Measurements from ENCODE around the gene GMCL1. TPM values are rescaled to one million over a fixed set of nuclear protein-coding genes. Genes with fewer than 3 reads are reported as not detected.

The GMCL1 gene
- total RNA-seq, result 10 to 100 TPM; 10.5 to 15.3 (median 12.9) TPM
- polyA plus RNA-seq, result 10 to 100 TPM; 10.7 to 15.0 (median 12.3) TPM

- Histone ChIP-seq H3K27me3 (no peaks in the 10 kb centered on the region), H3K9me3 (no peaks in the 10 kb centered on the region), H3K4me1 (peaks cover 0 to 31% (median 23%) of the 10 kb centered on the region in 4 donors), H3K27ac (peak within 1 kb of the TSS; percentile 90 to 95 (median 94)), H3K36me3 (no peaks in the 10 kb centered on the region), H3K4me3 (peak within 1 kb of the TSS; percentile 86 to 94 (median 88))
- WGBS, 2 donors, result 0% methylated on average over 74 of the region's 74 CpGs
- DNase-seq, result peak; percentile 99
- peak; percentile 62 to 68 for TF ChIP-seq POLR2A (IDR thresholded peaks at IDR 0.05)
- TF ChIP-seq CTCF (IDR thresholded peaks at IDR 0.05), result no peak
- TF ChIP-seq EP300 (IDR thresholded peaks at IDR 0.05), result peak in 1 of 4 donors; percentile 40
- peak; percentile 89 to 99 (median 91) for TF ChIP-seq POLR2AphosphoS5 (IDR thresholded peaks at IDR 0.05)
- intact Hi-C loops (cut with DNase I), result loop anchor here (5.0 to 10.0 kb wide), 3 partner anchors 187 to 315 kb away; partner anchors contain the start of genes AAK1 and PCBP1
These were observed at the start of gene GMCL1 for GRCh38 chr2:69829256-69830044. Gene GMCL1 (plus strand): TSS chr2:69829660. CDS start chr2:69829893, 233 bp downstream.

DNA sequence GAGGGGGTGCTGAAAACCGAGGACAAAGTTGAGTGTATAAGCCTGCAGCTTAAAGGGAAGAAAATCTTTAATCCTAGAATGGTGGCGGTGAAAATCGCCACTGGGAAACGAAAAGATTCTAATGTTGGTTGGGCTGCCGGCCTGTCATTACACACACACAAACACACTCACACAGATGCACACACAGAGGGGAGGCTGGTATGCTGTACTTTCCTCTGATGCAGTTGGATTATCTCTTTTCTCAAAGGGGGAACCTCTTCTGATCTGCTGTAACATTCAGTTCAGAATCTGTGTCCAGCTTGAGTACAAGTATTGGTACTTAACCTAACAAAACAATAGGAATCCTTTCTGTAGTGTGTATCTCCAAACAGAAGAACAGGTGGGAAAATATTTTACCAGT is 48.5 kb upstream of the GMCL1 start:
- no peak for DNase-seq
- Histone ChIP-seq H3K4me1 (no peaks in the 10 kb centered on the region), H3K9me3 (peaks cover 0 to 4% (median 0%) of the 10 kb centered on the region in 4 donors), H3K27me3 (no peaks in the 10 kb centered on the region), H3K27ac (no peak overlapping the region), H3K36me3 (no peaks in the 10 kb centered on the region), H3K4me3 (no peak overlapping the region)
- WGBS, 2 donors, result 27 to 62% methylated on average over 5 of the region's 5 CpGs
- TF ChIP-seq POLR2A (IDR thresholded peaks at IDR 0.05) (no peak), EP300 (IDR thresholded peaks at IDR 0.05) (no peak), CTCF (IDR thresholded peaks at IDR 0.05) (no peak), POLR2AphosphoS5 (IDR thresholded peaks at IDR 0.05) (no peak)
- intact Hi-C loops (cut with DNase I), result no loop called here

- Histone ChIP-seq H3K36me3 (no peaks in the 10 kb centered on the region), H3K27me3 (no peaks in the 10 kb centered on the region), H3K4me1 (no peaks in the 10 kb centered on the region), H3K9me3 (no peaks in the 10 kb centered on the region), H3K4me3 (no peak overlapping the region), H3K27ac (no peak overlapping the region)
- DNase-seq, result no peak
- intact Hi-C loops (cut with DNase I), result no loop called here
- WGBS, 2 donors, result 15 to 57% methylated on average over 5 of the region's 5 CpGs
- no peak for TF ChIP-seq CTCF (IDR thresholded peaks at IDR 0.05)
- TF ChIP-seq POLR2AphosphoS5 (IDR thresholded peaks at IDR 0.05), result peak in 2 of 4 donors; percentile 16 to 40
- no peak for TF ChIP-seq POLR2A (IDR thresholded peaks at IDR 0.05)
These were observed 47.9 kb upstream of the GMCL1 start for GRCh38 chr2:69781321-69782248.

DNA sequence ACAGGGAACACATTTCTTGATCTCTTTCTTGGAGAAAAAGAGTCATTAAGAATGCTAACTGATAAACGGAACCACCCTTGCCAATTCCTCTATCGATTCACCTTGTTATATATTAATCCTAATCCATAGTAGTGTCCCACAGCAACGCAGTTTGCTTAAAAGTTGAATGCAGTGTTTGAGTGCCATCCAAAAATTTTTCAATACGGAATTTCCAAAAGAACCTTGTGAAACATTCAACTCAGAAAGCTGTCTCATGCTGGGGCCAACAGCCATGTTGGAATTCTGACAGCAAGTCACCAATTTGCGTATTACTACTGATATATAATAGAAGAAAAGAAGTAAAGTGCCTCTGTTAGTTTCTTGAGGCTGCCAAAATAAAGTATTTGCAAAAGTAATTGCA is 45.2 kb upstream of the GMCL1 start:
- no peaks in the 10 kb centered on the region for H3K27me3 ChIP-seq
- peaks cover 0 to 6% (median 2%) of the 10 kb centered on the region in 4 donors for H3K36me3 ChIP-seq
- H3K4me1 ChIP-seq, result peaks cover 0 to 4% (median 2%) of the 10 kb centered on the region in 4 donors
- no peak for DNase-seq
- no peaks in the 10 kb centered on the region for H3K9me3 ChIP-seq
- intact Hi-C loops (cut with DNase I), result no loop called here
- no peak for TF ChIP-seq POLR2AphosphoS5 (IDR thresholded peaks at IDR 0.05)
- TF ChIP-seq EP300 (IDR thresholded peaks at IDR 0.05), result no peak
- TF ChIP-seq POLR2A (IDR thresholded peaks at IDR 0.05), result no peak
- no peak for TF ChIP-seq CTCF (IDR thresholded peaks at IDR 0.05)
- no peak overlapping the region for H3K27ac ChIP-seq
- no peak overlapping the region for H3K4me3 ChIP-seq
- 95 to 98% methylated on average over 5 of the region's 5 CpGs for WGBS, 2 donors

All from sigmoid colon (tissue), 7 donors.